Ovary (tissue), 3 donors: ENCODE measurements around the gene NAA80.

Experiments
- CTCF ChIP-seq, 3 donors: fragments of 450-650 bp in 2 of 3; fragments of 200-600 bp in 1 of 3; IDR thresholded peaks; one replicate each; pipeline versions ENCODE4 v1.5.1 to v1.8.0; 2016 to 2022; ENCODE audit warnings: antibody characterized with exemption in 3 of 3, mild to moderate bottlenecking in 1 of 3
- EP300 ChIP-seq: sonication (generic); formaldehyde crosslinking; IDR thresholded peaks from one replicate; pipeline ENCODE4 v1.6.1; 2017; ENCODE audit warnings: antibody characterized with exemption
- POLR2A ChIP-seq: fragments of 450-650 bp; IDR thresholded peaks from one replicate; pipeline ENCODE4 v1.6.1; 2017; ENCODE audit warnings: antibody characterized with exemption, mild to moderate bottlenecking, moderate library complexity
- donor health status: DM: no; HTN: no; CAD: no.

GRCh38 chr3:50258029-50258680, 41.0 kb downstream of the NAA80 start:
- TF ChIP-seq POLR2A: no peak
- TF ChIP-seq CTCF (IDR thresholded peaks at IDR 0.05): no peak
- no peak for TF ChIP-seq EP300
